ENCODE results near the gene GMDS.

Gene GMDS

DNA sequence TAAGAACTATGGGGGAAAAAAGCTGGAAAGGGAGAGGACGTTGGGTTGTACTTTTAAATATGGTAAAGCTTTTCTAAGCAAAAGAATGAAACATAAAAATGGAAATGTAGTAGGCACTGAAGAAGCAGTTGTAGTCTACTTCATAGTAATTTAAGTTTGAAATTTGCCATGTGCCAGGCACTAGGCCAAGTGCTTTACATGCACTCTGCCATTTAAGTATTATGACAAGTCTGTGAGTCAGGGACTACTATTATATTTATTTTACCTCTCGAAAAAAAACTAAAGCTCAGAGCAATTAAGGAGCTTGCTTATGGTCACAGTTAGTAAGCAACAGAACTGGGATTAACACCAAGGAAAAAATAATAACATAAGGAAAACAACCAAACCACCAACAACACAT lies 257.8 kb downstream of the GMDS start:
- DNase-seq (ENCODE audit: low spot score) = no peak

DNA sequence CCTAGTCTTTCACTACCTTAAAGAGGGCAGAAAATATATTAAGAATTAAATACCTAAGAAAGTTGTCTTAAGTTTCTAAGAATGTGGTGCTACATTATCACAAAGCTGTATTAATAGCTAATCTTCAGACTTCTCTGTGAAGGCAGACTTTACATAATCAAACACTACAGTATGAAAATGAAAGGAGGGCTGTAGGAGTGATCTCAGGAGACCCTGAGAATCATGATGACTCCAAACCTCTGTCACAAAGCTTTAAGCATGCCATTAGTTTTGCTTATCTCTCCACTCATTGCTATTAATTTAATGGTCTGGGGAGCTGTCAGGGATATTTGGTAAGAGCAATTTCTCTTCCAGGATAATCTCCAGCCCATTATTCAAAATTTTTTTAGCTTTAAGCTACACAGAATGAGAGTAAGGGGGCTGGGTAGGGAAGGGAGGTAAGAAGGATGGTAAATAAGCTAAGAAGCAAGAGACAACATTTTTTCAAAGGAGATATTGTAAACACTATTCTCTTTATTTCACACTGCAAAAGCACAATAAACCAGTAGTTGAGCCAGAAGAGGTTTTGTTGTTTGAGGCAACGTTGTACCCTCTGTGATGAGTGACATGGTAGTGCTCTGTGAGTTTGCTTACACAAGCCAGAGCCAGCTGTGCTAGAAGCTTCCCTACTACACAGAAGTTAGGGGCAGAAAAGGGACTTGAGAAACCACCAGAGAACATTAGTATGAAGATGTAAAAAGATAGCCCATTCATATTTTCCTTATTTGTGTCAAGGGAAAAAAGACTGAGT lies 258.8 kb downstream of the GMDS start:
- no peak for DNase-seq (ENCODE audit: low spot score)

DNA sequence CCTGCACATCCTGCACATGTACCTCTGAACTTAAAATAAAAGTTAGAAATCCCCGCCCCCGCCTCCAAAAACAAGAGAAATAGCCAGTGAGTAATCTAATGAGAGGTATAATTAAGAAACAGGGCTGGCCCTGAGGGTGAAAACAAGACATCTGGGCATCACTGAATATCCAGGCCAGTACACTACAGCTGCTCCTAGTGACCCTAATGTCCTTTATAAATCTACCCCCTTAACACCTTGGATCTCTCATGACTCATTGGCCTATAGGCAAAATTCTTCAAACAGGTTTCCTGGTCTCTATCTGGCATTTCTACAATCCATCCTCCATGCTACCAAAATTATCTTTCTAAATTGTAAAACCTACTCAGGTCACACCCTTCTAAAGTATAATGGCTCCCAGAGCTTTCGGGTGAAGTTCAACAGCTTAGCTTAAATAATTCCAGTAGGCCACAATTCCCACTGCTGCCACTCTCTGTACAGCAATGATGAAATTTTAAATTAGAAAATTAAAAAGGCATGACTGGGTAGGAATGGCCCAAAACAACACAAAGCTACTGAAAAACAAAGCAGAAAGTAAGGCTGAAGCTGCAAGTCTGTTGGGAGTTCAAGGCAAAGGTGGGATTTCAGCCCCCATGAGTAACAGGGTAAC lies 260.9 kb downstream of the GMDS start:
- DNase-seq (ENCODE audit: low spot score) = no peak

DNA sequence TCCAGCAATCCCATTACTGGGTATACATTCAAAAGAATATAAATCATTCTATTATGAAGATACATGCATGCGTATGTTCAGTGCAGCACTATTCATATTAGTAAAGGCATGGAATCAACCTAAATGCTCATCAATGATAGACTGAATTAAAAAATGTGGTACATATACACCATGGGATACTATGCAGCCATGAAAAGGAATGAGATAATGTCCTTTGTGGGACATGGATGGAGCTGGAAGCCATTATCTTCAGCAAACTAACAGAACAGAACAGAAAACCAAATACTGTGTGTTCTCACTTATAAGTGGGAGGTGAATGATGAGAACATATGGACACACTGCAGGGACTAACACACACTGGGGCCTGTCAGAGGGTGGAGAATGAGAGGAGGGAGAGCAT lies 261.6 kb downstream of the GMDS start:
- no peak for DNase-seq (ENCODE audit: low spot score)

- DNase-seq (ENCODE audit: low spot score) = no peak
These were observed 272.4 kb downstream of the GMDS start for GRCh38 chr6:1972962-1973361.

DNA sequence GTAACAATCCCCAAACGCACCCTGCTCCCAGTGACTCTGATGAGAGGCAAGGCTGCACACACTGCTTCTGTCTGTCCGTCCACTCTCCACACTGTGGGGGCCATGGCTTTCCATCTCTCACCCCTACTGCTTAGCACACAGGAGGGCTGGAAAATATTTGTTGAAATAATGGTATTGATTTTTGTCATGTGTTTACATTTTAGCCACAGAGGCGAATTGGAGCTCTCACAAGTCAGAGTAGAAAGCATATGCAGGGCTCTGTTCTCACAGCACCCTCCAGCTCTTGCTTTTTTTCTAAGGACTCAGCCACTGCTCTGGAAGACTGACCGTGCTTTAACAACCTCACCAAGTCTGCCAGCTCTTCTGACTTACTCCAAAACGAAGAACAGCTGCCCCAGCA lies 273.8 kb downstream of the GMDS start:
- DNase-seq (ENCODE audit: low spot score) = no peak

DNA sequence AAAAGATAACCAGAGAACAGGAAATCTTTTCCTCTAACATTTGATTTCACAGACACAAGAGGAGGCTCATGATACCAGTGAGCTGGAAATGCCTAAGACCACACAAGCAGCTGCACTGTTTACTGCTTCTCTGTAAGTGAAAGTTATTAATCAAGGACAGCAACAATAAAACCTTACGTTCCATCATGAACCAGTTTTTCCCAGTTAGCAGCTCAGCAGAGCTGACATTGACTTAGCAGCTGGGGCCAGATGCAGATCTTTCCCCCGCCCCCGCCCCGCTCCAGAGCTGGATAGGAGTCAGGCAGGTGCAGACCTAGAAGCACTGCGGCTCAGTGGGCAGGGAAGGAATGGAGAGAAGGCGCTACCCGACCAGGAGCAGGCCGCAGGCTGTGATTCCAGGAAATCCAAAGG lies 275.2 kb downstream of the GMDS start:
- no peak for DNase-seq (ENCODE audit: low spot score)

DNA sequence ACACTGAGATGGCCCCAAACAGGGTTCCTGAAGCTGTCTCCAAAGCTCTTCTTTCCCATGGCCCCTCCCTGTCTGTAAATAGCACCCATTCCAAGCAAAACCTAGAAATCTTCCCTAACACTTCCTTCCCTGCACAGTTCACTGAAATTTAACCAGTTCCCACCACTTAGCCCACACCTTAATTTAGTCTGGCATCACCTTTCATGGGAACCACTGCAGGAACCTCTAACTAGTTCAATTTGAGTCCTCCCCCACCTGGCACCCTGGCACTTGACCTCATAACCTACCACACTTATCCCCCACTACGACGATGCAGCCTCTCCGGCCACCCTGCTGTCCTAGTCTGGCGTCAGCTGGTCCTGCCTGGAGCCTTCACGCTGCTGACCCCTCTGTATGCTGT lies 278.7 kb downstream of the GMDS start:
- no peak for DNase-seq (ENCODE audit: low spot score)

GRCh38 chr6:1965596-1966224 lies 279.7 kb downstream of the GMDS start:
- DNase-seq (ENCODE audit: low spot score) = no peak

DNA sequence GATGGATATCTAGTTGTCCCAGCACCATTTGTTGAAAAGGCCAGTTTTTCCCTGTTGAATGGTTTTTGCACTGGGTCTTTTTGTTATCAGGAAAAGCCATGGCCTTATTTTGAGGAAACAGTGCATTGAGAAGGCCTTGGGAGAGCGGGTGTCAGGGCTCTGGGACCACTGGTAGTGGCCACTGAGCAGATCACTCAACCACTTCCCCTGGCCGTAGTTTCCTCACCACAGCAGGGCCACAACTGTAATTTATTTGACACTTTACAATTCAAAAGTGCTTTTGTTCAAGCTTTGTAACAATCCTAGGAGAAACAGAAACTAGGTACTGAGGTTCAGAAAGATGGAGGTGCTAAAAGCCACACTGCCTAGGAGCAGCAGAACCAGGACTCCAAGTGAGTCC lies 281.8 kb downstream of the GMDS start:
- no peak for DNase-seq (ENCODE audit: low spot score)

DNA sequence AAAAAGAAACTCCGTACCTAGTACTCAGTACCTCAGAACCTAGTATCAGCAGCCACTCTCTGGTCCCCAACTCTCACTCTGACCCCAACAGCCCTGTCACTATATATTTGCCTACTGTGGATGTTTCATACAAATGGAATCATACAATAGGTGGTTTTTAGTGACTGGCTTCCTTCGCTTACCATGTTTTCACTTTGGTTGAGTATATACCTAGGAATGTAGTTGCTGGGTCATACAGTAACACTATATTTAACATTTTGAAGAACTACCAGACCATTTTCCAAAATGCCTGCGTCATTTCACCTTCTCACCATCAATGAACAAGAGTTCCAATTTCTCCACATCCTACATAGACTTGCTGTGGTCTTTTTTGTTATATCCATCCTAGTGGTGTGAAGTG lies 283.2 kb downstream of the GMDS start:
- no peak for DNase-seq (ENCODE audit: low spot score)

DNA sequence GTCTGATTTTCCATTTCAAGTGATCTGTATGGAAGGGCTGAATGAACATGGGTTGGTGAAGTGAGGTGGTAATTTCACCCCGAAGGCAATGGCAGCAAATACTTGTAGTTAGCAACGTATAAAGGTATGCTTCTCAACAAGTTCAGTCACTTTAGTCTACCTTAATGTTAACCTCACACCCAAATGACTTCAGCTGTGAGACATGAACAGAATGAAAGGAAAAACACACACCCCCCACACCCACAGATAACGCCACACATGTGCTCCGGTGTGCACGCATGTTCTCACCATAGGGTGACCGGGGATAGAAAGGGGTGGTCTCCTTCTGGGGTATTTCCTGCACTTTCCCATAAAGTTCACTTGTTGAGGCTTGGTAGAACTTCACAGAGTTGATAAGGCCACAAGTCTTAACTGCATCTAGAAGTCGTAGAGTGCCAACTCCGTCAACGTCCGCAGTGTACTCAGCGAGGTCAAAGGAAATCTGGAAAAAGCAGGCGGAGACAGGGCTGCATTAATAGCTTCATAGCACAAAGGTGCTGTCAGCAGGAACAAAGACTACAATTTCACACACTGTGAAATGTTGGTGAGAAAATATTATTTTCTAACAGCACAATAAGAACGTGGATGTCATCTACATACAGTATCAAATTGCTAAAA lies 284.8 kb downstream of the GMDS start:
- no peak for DNase-seq (ENCODE audit: low spot score)

- DNase-seq (ENCODE audit: low spot score) = no peak
These were observed 287.1 kb downstream of the GMDS start for GRCh38 chr6:1958257-1958656.

GRCh38 chr6:1957746-1958145 lies 287.7 kb downstream of the GMDS start:
- no peak for DNase-seq (ENCODE audit: low spot score)

GRCh38 chr6:1952740-1953360 lies 292.6 kb downstream of the GMDS start:
- no peak for DNase-seq (ENCODE audit: low spot score)

GRCh38 chr6:1950631-1951030 lies 294.8 kb downstream of the GMDS start:
- no peak for DNase-seq (ENCODE audit: low spot score)

- peak; percentile 16 for DNase-seq (ENCODE audit: low spot score)
These were observed 295.9 kb downstream of the GMDS start for GRCh38 chr6:1949538-1949937.

- DNase-seq (ENCODE audit: low spot score) = no peak
These were observed 297.5 kb downstream of the GMDS start for GRCh38 chr6:1947922-1948321.

- no peak for DNase-seq (ENCODE audit: low spot score)
These were observed 298.8 kb downstream of the GMDS start for GRCh38 chr6:1946583-1946982.

DNA sequence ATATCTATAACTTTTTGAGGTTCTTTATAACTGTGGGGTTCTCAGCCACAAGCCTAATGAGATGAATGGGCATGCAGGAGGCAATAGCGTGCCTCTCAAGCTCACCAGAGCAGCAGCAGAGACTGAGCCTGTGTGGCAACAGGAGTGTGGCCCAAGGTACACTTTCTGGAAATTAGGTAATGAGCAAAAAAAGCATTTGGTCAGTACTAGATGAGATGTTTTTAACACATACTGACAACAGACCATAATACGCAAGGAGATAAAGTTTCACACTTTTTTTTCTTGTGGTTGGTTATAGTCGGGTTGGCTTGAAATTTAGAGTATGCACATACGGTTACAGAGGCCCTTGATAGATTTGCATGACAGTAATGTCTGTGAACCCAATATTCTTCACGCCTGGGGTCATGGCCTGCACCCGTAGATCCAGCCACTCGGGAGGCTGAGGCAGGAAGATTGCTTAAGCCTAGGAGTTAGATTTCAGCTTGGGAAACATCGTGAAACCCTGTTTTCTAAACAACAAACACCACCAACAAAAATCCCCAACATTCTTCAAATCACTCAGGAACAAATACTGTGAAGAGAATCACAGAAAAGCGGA lies 300.1 kb downstream of the GMDS start:
- no peak for DNase-seq (ENCODE audit: low spot score)

DNA sequence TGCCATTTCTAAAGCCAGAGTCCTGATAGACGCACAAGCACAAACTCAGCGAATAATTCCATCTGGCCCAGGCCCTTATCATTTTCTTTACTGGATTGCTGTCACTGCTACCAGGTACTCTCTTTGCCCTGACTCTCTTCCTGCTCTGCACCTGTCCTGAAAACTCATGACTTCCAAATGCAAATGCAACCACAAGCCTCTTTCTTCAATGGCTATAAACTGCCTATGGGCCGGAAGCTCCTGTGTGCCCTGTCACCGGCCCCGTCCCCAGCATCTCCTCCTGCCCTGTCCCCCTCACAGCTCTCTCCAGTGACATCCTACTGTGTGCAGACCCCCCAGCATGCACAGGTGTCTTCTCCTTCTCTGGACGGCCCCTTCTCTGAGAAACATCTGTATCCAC lies 302.6 kb downstream of the GMDS start:
- DNase-seq (ENCODE audit: low spot score) = no peak

GRCh38 chr6:1941534-1941933 lies 303.9 kb downstream of the GMDS start:
- no peak for DNase-seq (ENCODE audit: low spot score)
